ENCODE results near the gene PIP5K1B.

The PIP5K1B gene

GRCh38 chr9:68951879-68952659 is 247.0 kb downstream of the PIP5K1B start:
- no peak for DNase-seq (ENCODE audit: low read depth in 2 of 2)

DNA sequence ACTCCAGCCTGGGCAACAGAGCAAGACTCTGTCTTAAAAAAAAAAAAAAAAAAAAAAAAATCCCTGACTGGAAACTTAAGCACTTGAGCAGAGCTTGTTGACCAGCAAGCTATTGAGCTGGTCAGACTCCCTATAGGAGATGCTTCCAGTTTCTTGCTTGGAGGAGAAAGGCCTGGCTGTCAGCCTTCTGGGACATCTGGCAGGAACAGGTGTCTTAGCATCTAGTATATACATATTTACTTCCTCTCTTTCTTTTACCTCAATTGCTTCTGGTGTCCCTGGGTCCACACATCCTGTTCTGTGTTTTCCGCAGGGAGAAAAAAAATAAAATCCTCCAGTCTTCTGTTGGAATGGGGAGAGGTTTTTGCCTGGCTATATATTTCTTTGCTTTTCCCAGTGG is 248.7 kb downstream of the PIP5K1B start:
- no peak for DNase-seq (ENCODE audit: low read depth in 2 of 2)

DNA sequence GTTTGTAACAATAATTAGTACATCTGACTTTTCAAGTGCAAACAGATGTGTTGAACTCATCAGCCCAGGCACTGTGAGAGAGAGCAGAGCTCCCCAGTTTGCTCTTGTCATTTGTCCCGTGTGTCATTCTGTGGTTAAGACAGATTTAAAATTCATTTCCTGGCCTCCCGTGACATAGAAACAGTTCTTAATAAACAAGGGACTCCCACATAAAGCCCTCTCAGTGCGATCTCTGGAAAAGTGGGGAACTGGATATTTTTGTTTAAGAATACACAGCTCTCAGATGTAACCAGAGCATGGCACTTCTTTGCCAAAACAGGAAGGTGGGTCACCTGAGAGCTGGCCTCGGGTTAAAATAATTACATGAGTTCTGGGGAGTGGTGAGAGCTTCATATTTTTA is 250.3 kb downstream of the PIP5K1B start:
- no peak for DNase-seq (ENCODE audit: low read depth in 2 of 2)

GRCh38 chr9:68957479-68957878 is 252.4 kb downstream of the PIP5K1B start:
- no peak for DNase-seq (ENCODE audit: low read depth in 2 of 2)

DNA sequence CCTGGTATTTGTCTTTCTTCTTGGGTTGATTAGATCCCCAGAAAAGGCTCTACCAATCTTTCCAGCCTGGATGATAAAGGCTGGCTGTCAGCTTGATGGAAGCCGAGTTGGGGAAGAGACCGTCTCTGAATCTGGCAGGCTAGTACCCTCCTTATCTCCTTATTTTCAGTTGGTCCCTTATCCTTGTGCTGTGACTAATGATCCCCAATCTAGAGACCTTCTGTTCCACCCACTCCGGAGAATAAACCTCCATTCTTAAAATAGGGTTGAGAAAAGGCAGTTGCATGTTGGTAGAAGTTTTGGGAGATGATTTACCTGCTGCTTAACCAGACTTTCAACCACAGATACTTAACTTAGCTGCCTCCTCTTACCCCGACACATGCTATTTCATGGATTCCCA is 256.5 kb downstream of the PIP5K1B start:
- DNase-seq (ENCODE audit: low read depth in 2 of 2), result no peak

DNA sequence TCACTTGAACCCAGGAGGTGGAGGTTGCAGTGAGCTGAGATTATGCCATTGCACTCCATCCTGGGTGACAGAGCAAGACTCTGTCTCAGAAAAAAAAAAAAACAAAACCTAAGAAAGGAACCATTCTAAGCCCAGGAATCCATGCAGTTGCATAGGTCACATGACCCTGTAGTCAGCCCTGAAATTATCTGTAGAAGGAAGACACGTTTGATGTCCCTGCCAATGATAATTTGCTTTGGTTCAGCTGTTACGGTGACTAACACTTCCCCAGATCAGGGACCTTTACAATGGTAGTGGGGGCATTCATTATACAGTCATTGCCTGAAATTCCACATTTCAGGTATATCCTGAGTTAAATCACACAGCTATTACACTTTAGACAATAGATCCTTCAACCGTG is 258.4 kb downstream of the PIP5K1B start:
- no peak for DNase-seq (ENCODE audit: low read depth in 2 of 2)

GRCh38 chr9:68964102-68964541 is 259.1 kb downstream of the PIP5K1B start:
- no peak for DNase-seq (ENCODE audit: low read depth in 2 of 2)

GRCh38 chr9:68964765-68965164 is 259.7 kb downstream of the PIP5K1B start:
- no peak for DNase-seq (ENCODE audit: low read depth in 2 of 2)

- DNase-seq (ENCODE audit: low read depth in 2 of 2), result no peak
Measured at GRCh38 chr9:68966496-68966944, 261.5 kb downstream of the PIP5K1B start.

- DNase-seq (ENCODE audit: low read depth in 2 of 2), result no peak
Measured at GRCh38 chr9:68967800-68968199, 262.8 kb downstream of the PIP5K1B start.

DNA sequence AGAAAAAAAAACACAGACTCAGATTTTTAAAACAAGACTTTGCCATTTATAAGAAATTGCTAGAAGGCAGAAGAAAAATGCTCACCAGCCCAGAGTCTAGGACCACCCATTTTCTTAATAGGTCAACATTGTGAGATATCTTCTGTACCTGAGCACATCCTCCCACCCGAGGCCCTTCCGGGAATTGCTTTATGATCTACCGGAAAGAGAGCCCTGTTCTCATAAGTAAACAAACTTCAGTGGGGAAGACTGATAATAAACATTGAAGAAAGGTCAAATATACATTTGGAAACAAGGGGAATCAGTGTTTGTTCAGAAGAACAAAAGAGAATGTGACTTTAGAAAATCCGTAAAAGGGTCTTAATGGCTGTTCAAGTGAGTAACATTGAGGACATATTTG is 264.5 kb downstream of the PIP5K1B start:
- no peak for DNase-seq (ENCODE audit: low read depth in 2 of 2)

GRCh38 chr9:68970151-68970550 is 265.1 kb downstream of the PIP5K1B start:
- DNase-seq (ENCODE audit: low read depth in 2 of 2), result no peak

DNA sequence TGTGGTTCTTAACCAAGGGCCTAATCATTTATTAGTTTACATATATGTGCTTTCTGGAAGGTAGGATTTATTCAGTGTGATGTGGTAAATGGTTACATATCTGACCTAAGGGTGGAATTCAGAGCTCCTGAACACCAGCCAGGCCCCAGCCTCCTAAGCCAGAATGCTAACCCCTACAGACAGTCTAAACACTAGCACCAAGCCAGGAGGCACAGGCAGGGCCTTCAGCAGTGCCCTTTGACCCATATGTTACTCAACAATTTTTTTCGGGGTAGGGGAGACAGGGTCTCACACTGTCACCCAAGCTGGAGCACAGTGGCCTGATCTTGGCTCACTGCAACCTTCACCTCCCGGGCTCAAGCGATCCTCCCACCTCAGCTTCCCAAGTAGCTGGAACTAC is 268.6 kb downstream of the PIP5K1B start:
- DNase-seq (ENCODE audit: low read depth in 2 of 2), result no peak

DNA sequence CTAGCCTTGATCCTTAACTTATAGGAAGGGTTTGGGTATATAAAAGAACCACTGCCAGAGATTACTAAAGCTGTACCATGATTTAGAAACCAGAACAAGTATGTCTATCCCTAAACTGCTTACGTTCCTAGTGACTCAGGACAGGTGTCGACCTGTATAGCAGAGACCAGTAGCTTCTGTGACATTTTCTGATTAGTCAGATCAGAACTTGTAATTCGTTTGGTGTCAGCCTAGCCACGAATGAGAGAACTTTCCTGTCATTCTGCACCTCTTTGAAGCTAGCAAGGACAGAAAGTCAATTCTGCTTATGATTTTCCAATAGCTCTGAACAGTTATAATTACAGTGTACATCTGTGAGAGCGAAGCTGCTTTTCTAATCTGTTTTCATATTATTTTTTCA is 269.4 kb downstream of the PIP5K1B start:
- DNase-seq (ENCODE audit: low read depth in 2 of 2), result no peak

GRCh38 chr9:68974901-68975300 is 269.9 kb downstream of the PIP5K1B start:
- no peak for DNase-seq (ENCODE audit: low read depth in 2 of 2)

DNA sequence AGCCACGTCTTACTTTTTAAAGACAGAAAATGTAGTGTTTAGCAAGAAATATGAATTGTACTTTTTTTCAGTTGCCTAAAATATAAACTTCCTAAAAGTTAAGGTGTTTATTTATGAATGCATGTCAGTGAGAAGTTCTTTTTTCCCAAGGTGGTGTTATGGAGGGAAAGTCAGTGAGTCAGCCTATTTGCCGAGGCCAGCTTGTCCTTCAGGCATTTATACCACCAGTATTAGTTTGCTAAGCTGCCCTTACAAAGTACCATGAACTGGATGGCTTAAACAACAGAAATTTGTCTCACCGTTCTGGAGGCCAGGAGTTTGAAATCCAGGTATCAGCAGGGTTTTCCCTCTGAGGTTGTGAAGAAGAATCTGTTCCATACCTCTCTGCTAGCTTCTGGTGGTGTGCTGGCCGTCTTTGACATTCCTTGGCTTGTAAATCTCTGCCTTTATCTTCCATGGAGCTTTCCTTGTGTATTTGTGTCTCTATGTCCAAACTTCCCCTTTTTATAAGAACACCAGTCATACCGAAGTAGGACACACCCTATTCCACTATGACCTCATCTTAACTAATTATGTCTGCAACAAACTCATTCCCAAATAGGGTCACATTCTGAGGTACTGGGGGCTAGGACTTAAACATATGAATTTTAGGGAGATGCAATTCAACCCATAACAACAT is 270.5 kb downstream of the PIP5K1B start:
- no peak for DNase-seq (ENCODE audit: low read depth in 2 of 2)

DNA sequence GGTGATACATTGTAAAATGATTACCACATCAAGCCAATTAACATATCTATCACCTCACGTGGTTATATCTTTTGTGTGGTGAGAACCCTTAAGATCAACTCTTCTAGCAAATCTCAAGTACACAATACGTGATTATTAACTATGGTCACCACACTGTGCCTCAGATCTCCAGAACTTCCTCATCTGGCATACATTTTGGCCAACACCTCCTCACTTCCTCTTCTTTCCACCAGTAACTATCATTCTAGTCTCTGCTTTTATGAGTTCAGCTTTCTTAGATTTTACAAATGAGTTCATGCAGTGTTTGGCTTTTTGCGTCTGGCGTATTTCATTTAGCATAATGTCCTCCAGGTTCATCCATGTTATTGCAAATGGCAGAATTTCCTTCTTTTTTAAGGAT is 273.0 kb downstream of the PIP5K1B start:
- DNase-seq (ENCODE audit: low read depth in 2 of 2), result no peak

GRCh38 chr9:68978501-68978900 is 273.5 kb downstream of the PIP5K1B start:
- DNase-seq (ENCODE audit: low read depth in 2 of 2), result no peak

DNA sequence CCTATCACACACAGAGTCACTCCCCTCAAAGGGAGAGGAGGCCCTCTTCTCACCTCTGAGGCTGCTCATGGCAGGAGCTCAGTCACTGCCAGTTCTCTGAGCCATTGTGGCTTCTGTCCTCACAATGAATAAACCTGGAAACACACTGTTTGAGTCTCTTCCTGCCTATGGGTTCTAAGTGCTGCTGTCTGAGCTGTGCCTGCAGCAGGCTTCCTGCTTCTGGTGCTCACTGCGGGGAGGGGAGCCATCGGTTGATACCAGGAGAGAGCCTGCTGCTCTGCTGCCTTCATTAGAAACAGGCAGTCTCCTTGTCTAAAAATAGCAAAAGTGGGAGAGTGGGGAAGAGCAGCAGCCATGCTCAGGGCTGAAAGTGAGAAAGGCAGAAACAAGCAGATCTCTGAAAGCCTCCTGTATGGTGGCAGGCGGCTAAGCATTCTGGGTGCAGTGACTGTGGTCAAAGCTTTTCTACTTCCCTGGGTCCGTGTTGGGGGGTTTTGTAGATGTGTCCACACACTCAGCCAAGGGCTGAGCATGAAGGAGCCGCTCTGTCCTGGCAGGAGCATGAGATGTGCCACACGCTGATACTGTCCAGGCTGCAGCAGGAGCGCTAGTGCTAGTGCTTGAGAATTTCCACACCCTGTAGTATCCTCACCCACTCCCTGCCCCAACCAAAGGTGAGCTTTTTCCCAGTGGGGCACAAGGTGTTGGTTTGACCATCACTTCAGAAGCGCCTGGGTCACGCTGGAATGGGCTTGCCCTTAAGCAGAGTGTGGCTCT is 274.7 kb downstream of the PIP5K1B start:
- no peak for DNase-seq (ENCODE audit: low read depth in 2 of 2)

DNA sequence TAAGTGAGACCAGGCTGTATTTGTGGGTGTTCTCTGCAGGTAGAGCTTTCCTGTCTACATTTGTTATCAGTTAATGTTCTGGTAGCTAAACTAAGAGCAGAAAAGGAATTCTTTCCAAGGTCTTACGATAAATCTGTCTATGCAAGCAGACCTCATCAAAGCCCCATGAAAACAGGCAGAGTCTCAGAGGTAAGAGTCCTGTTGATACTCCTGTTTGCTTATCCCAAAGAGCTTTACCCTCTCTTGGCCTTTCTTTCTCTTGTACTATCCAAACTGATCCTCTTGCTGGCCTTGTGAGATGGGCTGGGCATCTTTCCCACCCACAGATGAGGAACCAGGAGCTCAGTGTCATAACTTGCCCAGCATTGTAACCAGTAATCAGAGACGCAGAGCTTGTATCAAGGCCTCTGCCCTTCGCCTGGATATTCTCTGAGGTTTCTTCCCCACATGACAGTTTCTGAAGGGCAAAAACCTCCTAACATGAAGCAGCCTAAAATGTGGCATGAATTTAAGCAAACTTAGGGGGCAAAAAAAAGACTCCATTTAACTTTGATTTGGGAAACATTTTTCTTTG is 275.4 kb downstream of the PIP5K1B start:
- no peak for DNase-seq (ENCODE audit: low read depth in 2 of 2)

GRCh38 chr9:68981789-68982188 is 276.7 kb downstream of the PIP5K1B start:
- no peak for DNase-seq (ENCODE audit: low read depth in 2 of 2)

- DNase-seq (ENCODE audit: low read depth in 2 of 2), result no peak
Measured at GRCh38 chr9:68983008-68983411, 278.0 kb downstream of the PIP5K1B start.
